OCI-LY1 (cell line): Measurements from ENCODE around the gene ZC3H15.

Source experiments
- H2AFZ ChIP-seq: fragments of 200-600 bp; sonication (generic), shearing (Covaris generic); 2 replicates; pipeline ENCODE4 v1.6.0; 2014; ENCODE audit warnings: antibody characterized with exemption, mild to moderate bottlenecking, low read length
- H3F3A ChIP-seq: fragments of 200-600 bp; sonication (generic), shearing (Covaris generic); 2 replicates; pipeline ENCODE4 v1.6.0; 2014; ENCODE audit warnings: mild to moderate bottlenecking, antibody characterized with exemption, low read length, moderate library complexity; ENCODE audit not compliant: insufficient read depth
- H3K27ac ChIP-seq: fragments of 200-600 bp; sonication (generic); 2 replicates; pipeline ENCODE4 v1.5.1; 2014; ENCODE audit warnings: low read length, mixed run types, mild to moderate bottlenecking, low read depth; ENCODE audit not compliant: poor library complexity, severe bottlenecking
- H3K27me3 ChIP-seq: fragments of 200-600 bp; sonication (generic); 2 replicates; pipeline ENCODE4 v1.6.0; 2014; ENCODE audit warnings: antibody characterized with exemption, mild to moderate bottlenecking, low read length, moderate library complexity; ENCODE audit not compliant: insufficient read depth
- H3K36me3 ChIP-seq: fragments of 200-600 bp; sonication (generic); 2 replicates; pipeline ENCODE4 v1.6.1; 2014; ENCODE audit warnings: mild to moderate bottlenecking, antibody characterized with exemption, low read length, moderate library complexity, mixed read lengths; ENCODE audit not compliant: insufficient read depth
- H3K4me1 ChIP-seq: fragments of 200-600 bp; sonication (generic); 2 replicates; pipeline ENCODE4 v1.5.1; 2014; ENCODE audit warnings: mild to moderate bottlenecking, low read length, moderate library complexity; ENCODE audit not compliant: insufficient read depth, severe bottlenecking
- H3K4me2 ChIP-seq: fragments of 200-600 bp; sonication (generic), shearing (Covaris generic); 2 replicates; pipeline ENCODE4 v1.6.1; 2014; ENCODE audit warnings: low read length
- H3K4me3 ChIP-seq: fragments of 200-600 bp; sonication (generic); 2 replicates; pipeline ENCODE4 v1.5.1; 2014; ENCODE audit warnings: low read length, low read depth, mild to moderate bottlenecking, mixed read lengths; ENCODE audit not compliant: poor library complexity, severe bottlenecking
- H3K79me2 ChIP-seq: fragments of 200-600 bp; shearing (Covaris generic); 2 replicates; pipeline ENCODE4 v1.6.1; 2016; ENCODE audit warnings: mixed run types, low read length, mixed read lengths; ENCODE audit not compliant: insufficient read depth
- H3K9ac ChIP-seq: fragments of 200-600 bp; sonication (generic), shearing (Covaris generic); 2 replicates; pipeline ENCODE4 v1.6.1; 2014; ENCODE audit warnings: mild to moderate bottlenecking, low read length, mixed read lengths
- H3K9me2 ChIP-seq: fragments of 200-600 bp; sonication (generic), shearing (Covaris generic); 2 replicates; pipeline ENCODE4 v1.6.1; 2014; ENCODE audit warnings: low read depth, mild to moderate bottlenecking, low read length, mixed read lengths
- H3K9me3 ChIP-seq: fragments of 200-600 bp; shearing (Covaris generic); 2 replicates; pipeline ENCODE4 v1.6.1; 2014; ENCODE audit warnings: low read length, mixed read lengths
- H4K20me1 ChIP-seq: fragments of 200-600 bp; sonication (generic), shearing (Covaris generic); 2 replicates; pipeline ENCODE4 v1.6.0; 2016; ENCODE audit warnings: mild to moderate bottlenecking, low read length; ENCODE audit not compliant: insufficient read depth
- CTCF ChIP-seq: fragments of 200-600 bp; sonication (generic), shearing (Covaris generic); IDR thresholded peaks from 2 replicates; pipeline ENCODE4 v1.5.1; 2017; ENCODE audit warnings: mild to moderate bottlenecking, antibody characterized with exemption, low read length, moderate library complexity, mixed read lengths
- EZH2 ChIP-seq: fragments of 200-600 bp; sonication (generic), shearing (Covaris generic); IDR thresholded peaks from 2 replicates; pipeline ENCODE4 v1.8.0; 2017; ENCODE audit warnings: borderline replicate concordance, mixed run types, mild to moderate bottlenecking, antibody characterized with exemption, low read length, moderate library complexity, mixed read lengths

The ZC3H15 gene

GRCh38 chr2:186508263-186508662 lies 22.2 kb downstream of the ZC3H15 start:
- no peaks in the 10 kb centered on the region for H3K27me3 ChIP-seq
- no peaks in the 10 kb centered on the region for H3K9me2 ChIP-seq
- H3K27ac ChIP-seq, result no peak overlapping the region
- no peaks in the 10 kb centered on the region for H3K9me3 ChIP-seq
- no peaks in the 10 kb centered on the region for H3K4me1 ChIP-seq
- H3K9ac ChIP-seq, result no peak overlapping the region
- peaks cover 90% of the 10 kb centered on the region for H3K36me3 ChIP-seq
- no peak overlapping the region for H2AFZ ChIP-seq
- no peaks in the 10 kb centered on the region; the same call in 1 of the 2 replicates for H3K79me2 ChIP-seq
- H3K4me3 ChIP-seq, result no peak overlapping the region
- H4K20me1 ChIP-seq, result no peaks in the 10 kb centered on the region
- no peak overlapping the region for H3K4me2 ChIP-seq
- no peaks in the 10 kb centered on the region for H3F3A ChIP-seq
- TF ChIP-seq CTCF (no peak), EZH2 (no peak)

DNA sequence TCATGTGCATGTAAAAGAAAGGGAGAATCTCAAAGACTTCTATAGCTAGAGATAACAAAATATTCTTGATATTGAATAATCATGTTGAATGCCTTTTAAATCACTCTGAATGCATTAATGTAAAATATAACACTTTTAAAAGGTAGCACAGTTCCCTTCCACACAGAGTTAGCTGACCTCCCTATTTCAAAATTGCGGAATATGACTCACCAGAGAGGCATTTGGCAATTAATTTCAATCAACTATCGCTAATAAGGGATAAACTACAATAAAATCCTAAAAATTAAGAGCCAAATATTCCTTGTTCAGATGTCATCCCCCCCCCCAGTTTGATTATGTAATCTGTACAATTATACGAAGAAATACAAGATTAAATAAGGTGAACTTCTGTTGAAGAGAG lies 29.3 kb downstream of the ZC3H15 start:
- Histone ChIP-seq H3K27ac (no peak overlapping the region), H3K79me2 (no peaks in the 10 kb centered on the region), H3K4me1 (no peaks in the 10 kb centered on the region), H3F3A (no peaks in the 10 kb centered on the region), H3K9ac (no peak overlapping the region), H3K27me3 (no peaks in the 10 kb centered on the region), H3K36me3 (peaks cover 52% of the 10 kb centered on the region), H4K20me1 (no peaks in the 10 kb centered on the region), H3K9me3 (no peaks in the 10 kb centered on the region), H3K9me2 (no peaks in the 10 kb centered on the region), H3K4me2 (no peak overlapping the region), H3K4me3 (no peak overlapping the region), H2AFZ (no peak overlapping the region)
- TF ChIP-seq CTCF (no peak), EZH2 (no peak)

DNA sequence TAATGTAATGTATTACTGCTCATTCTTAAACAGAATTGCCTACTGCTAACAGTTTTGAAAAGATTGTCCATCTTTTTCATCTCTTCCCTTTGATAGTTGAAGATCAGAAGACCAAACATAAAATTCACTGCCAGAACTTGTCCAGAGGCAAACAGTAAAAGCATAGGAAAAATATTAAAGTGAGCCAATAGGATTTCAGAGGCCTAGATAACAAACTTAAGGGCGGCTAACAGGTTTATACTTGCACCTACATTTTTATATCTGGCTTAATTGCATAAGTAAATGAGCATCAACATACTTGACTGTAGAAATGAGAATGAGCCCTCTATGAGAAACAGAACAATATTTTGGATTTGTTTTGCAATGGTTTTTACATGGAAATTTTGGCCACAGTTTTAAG lies 30.3 kb downstream of the ZC3H15 start:
- no peak overlapping the region for H3K27ac ChIP-seq

More for the DNA sequence above, 30.3 kb downstream of the ZC3H15 start:
- H3K9me2 ChIP-seq, result no peaks in the 10 kb centered on the region
- H3K36me3 ChIP-seq, result peaks cover 55% of the 10 kb centered on the region
- H3K9ac ChIP-seq, result no peak overlapping the region
- H4K20me1 ChIP-seq, result no peaks in the 10 kb centered on the region
- TF ChIP-seq EZH2, result no peak
- no peak for TF ChIP-seq CTCF
- no peaks in the 10 kb centered on the region for H3K79me2 ChIP-seq
- H3K4me2 ChIP-seq, result no peak overlapping the region
- no peak overlapping the region for H2AFZ ChIP-seq
- no peak overlapping the region for H3K4me3 ChIP-seq
- no peaks in the 10 kb centered on the region for H3K4me1 ChIP-seq
- H3K9me3 ChIP-seq, result no peaks in the 10 kb centered on the region
- no peaks in the 10 kb centered on the region for H3K27me3 ChIP-seq
- no peaks in the 10 kb centered on the region for H3F3A ChIP-seq
